ENCODE measurements around the gene GPR107. TPM values are rescaled to one million over a fixed set of nuclear protein-coding genes. Genes with fewer than 3 reads are reported as not detected.
A peak's percentile ranks its signal among the peaks of the same experiment; 100 is the strongest.

The GPR107 gene
- total RNA-seq, 3 donors from 2014 or later: 15.9 to 21.7 (median 17.9) TPM

DNA sequence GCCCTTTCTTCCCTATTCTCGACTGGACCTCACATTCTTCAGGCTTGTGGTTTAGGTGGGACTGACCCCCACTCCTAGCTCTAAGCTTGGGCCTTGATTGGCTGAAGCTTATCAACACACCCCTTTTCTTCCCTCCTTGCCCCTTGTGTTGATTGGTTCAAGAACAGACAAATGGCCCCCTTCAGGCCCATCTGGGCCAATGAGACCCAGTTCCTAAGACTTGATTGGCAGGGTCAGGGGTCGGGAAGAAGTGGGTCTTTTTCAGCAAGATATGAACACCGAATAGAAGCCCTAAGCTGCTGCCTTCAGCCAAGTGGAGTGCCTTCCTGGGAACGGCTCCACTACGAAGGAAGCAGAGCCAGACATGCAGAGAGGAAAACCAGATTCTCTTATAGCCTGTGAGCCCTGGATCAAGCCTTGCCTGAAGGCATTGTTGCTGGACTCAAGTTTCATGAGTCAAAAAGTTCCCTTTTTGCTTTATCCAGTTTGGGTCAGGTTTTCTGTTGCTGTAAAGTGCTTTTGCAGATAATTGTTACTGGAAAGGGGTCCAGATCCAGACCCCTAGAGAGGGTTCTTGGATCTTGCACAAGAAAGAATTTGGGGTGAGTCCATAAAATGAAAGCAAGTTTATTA is 96.1 kb downstream of the GPR107 start:
- H3K36me3 Mint-ChIP-seq (ENCODE audit: insufficient read depth): no peaks in the 10 kb centered on the region
- DNase-seq (no peak), ATAC-seq (no peak)
- peaks cover 18% of the 10 kb centered on the region for H3K27me3 Mint-ChIP-seq (ENCODE audit: low read depth)
- no peaks in the 10 kb centered on the region for H3K9me3 Mint-ChIP-seq
- H3K4me1 Mint-ChIP-seq (ENCODE audit: low read depth): no peaks in the 10 kb centered on the region
- H3K4me3 Mint-ChIP-seq: no peak overlapping the region

DNA sequence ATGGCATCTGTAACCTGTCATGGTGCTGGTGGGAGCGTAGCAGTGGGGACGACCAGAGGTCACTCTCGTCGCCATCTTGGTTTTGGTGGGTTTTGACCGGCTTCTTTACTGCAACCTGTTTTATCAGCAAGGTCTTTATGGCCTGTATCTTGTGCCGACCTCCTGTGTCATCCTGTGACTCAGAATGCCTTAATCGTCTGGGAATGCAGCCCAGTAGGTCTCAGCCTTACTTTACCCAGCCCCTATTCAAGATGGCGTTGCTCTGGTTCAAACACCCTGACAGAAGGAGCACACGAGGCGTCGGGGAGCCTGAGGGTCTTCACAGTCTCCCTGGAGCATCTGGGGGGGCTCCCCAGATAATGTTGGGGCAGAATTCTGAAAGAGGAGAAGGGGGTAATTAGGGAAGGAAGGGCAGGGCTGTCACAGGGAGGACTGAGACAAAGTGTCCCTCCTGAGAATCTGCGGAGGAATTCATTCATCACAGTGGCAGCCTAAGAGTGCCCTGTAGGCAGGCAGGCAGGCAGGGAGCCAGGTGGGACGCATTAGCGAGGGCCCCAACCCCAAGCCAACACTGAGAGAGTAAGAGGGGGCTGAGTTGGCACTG is 97.2 kb downstream of the GPR107 start:
- no peak for ATAC-seq
- Mint-ChIP-seq H3K4me1 (ENCODE audit: low read depth) (no peaks in the 10 kb centered on the region), H3K27me3 (ENCODE audit: low read depth) (peaks cover 10% of the 10 kb centered on the region), H3K9me3 (no peaks in the 10 kb centered on the region), H3K36me3 (ENCODE audit: insufficient read depth) (no peaks in the 10 kb centered on the region), H3K4me3 (no peak overlapping the region)
- DNase-seq: no peak

DNA sequence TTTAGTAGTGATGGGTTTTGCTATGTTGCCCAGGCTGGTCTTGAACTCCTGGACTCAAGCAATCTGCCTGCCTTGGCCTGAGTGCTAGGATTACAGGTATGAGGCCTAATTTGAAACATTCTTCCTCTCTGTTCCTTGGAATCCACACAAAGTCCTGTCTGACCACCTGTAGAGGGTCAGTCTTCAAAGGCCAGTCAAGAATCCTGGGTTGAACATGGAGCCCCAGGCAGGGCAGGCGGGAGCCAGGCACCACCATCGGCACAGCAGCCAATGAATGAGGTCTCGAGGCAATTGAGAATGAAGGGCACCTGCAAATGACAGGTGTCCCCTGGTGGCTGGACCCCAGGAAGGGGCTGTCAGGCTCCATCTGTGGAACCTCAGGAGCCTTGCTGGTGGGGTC is 101.1 kb downstream of the GPR107 start:
- Mint-ChIP-seq H3K36me3 (ENCODE audit: insufficient read depth) (no peaks in the 10 kb centered on the region), H3K27me3 (ENCODE audit: low read depth) (no peaks in the 10 kb centered on the region), H3K4me1 (ENCODE audit: low read depth) (no peaks in the 10 kb centered on the region), H3K4me3 (no peak overlapping the region), H3K9me3 (no peaks in the 10 kb centered on the region)
- ATAC-seq (no peak), DNase-seq (no peak)

DNA sequence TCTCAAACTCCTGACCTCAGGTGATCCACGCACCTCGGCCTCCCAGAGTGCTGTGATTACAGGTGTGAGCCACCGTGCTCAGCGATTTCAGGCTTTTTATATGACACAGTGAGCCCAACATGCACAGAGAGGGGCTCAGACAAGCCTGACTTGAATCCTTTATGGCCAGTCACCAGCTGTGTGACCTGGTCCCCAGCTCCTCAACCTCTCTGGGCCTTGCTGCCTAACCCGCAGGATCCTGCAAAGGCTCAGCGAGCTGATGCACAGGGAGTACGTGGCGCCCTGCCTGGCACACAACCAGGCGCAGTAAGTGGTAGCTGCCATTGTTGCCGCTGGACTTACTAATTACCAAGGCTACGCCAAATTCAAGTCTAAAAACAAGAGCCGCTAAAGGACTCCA is 101.9 kb downstream of the GPR107 start:
- DNase-seq (no peak), ATAC-seq (no peak)
- no peaks in the 10 kb centered on the region for H3K9me3 Mint-ChIP-seq
- H3K27me3 Mint-ChIP-seq (ENCODE audit: low read depth): no peaks in the 10 kb centered on the region
- no peaks in the 10 kb centered on the region for H3K36me3 Mint-ChIP-seq (ENCODE audit: insufficient read depth)
- H3K4me3 Mint-ChIP-seq: no peak overlapping the region
- H3K4me1 Mint-ChIP-seq (ENCODE audit: low read depth): no peaks in the 10 kb centered on the region

DNA sequence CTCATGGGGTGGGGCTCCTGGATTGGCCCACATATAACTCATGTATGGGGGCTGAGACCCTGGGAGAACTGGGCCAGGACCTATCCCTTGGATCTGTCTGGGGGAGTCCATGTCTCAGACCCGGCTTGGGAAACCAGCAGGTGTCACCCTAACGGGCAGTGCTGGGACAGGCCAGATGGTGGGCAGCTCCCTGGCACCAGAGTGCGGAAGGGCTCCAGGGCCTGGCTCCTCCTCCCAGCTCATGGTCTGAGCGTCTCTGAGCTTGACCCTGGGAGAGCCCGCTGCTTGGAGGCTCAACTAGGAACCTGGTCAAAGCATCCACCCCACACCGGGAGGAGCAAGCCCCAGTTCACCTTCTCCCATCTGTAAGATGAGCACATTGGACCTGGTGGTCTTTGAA is 103.0 kb downstream of the GPR107 start:
- DNase-seq (no peak), ATAC-seq (no peak)
- Mint-ChIP-seq H3K36me3 (ENCODE audit: insufficient read depth) (no peaks in the 10 kb centered on the region), H3K27me3 (ENCODE audit: low read depth) (no peaks in the 10 kb centered on the region), H3K4me3 (no peak overlapping the region), H3K9me3 (no peaks in the 10 kb centered on the region), H3K4me1 (ENCODE audit: low read depth) (no peaks in the 10 kb centered on the region)

DNA sequence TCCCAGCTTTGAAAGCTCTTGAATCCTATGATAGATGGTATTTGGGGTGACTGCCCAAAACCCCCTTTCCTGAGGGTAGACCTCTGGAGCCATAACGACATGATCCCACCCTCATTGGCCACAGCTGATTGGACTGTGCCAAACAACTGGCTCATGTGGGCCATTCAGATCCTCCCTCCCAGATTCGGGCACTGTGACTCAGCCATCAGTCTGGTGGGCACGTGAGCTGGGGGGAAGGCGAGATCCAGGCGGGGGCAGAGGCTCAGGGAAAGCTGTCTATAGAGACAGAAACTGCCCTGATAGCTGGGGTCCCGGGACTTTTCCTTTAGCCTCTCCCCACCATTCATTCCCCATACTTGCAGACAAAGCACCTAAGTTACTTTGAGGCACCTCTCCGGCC is 103.4 kb downstream of the GPR107 start:
- Mint-ChIP-seq H3K4me1 (ENCODE audit: low read depth) (no peaks in the 10 kb centered on the region), H3K27me3 (ENCODE audit: low read depth) (no peaks in the 10 kb centered on the region), H3K4me3 (no peak overlapping the region), H3K36me3 (ENCODE audit: insufficient read depth) (no peaks in the 10 kb centered on the region), H3K9me3 (no peaks in the 10 kb centered on the region)
- ATAC-seq (no peak), DNase-seq (no peak)

DNA sequence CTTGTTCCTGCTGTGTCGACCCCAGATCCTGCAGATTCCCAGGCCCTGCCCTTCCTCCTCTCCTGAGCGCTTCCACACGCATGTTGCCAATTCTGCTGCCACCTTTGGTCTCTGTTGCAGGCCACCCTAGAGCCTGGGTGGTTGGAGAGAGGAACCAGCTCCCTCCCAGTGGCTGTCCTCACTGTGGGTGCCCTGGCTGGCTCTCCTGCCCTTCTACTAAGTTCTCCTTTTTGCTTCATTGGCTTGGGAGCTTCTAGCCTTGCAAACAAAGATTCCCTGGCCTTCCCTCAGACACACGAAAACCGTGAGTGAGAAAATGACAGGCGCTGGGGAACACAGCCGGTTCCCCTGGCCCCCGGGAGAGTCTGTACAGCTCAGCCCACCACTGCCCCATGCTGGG is 104.3 kb downstream of the GPR107 start:
- DNase-seq (no peak), ATAC-seq (no peak)
- H3K4me1 Mint-ChIP-seq (ENCODE audit: low read depth): no peaks in the 10 kb centered on the region
- no peak overlapping the region for H3K4me3 Mint-ChIP-seq
- no peaks in the 10 kb centered on the region for H3K27me3 Mint-ChIP-seq (ENCODE audit: low read depth)
- H3K9me3 Mint-ChIP-seq: no peaks in the 10 kb centered on the region
- no peaks in the 10 kb centered on the region for H3K36me3 Mint-ChIP-seq (ENCODE audit: insufficient read depth)

DNA sequence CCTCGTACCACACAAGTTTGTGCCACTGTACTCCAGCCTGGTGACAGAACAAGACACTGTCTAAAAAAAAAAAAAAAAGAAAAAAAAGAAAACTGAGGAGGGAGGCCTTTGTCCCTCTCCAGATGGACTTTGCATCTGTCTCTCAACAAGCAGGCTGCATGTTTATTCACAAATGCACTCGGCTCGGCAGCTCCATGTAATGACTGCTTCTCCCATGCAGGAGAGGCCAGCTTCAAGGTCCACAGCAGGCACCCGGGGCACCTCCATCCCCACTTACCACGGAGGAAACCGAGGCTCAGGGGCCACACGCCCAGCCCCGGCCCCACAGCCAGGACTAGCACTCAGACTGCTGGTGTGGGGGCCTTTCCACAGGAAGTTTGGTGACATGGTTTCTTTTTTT is 105.4 kb downstream of the GPR107 start:
- no peaks in the 10 kb centered on the region for H3K9me3 Mint-ChIP-seq
- H3K4me3 Mint-ChIP-seq: no peak overlapping the region
- no peak for ATAC-seq
- H3K27me3 Mint-ChIP-seq (ENCODE audit: low read depth): no peaks in the 10 kb centered on the region
- no peak for DNase-seq
- no peaks in the 10 kb centered on the region for H3K36me3 Mint-ChIP-seq (ENCODE audit: insufficient read depth)
- no peaks in the 10 kb centered on the region for H3K4me1 Mint-ChIP-seq (ENCODE audit: low read depth)

DNA sequence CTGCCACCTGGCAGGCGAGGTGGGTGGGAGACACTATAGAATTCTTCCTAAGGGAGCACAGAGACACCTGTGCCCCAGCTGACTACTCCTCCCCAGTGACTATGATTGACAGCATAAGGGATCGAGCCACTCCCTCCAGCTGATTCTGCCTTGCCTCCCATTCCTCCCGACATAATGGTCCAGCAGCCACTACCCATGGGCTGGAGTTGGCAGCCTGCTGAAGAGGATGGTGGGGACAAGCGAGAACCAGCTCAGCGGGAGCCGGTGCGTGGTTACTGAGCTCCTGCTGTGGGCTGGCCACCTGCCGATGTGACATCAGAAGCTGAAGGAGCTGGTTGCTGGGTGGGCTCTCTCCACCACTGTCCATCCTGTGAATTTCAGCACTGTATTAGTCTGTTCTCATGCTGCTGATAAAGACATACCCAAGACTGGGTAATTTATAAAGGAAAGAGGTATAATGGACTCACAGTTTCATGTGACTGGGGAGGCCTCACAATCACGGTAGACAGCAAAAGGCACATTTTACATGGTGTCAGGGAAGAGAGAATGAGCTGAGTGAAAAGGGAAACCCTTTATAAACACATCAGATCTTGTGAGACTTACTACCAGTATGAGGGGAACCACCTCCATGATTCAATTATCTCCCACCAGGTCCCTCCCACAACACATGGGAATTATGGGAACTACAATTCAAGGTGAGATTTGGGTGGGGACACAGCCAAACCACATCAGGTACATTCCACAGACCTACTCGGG is 106.4 kb downstream of the GPR107 start:
- H3K27me3 Mint-ChIP-seq (ENCODE audit: low read depth): no peaks in the 10 kb centered on the region
- H3K4me3 Mint-ChIP-seq: no peak overlapping the region
- no peaks in the 10 kb centered on the region for H3K36me3 Mint-ChIP-seq (ENCODE audit: insufficient read depth)
- ATAC-seq (no peak), DNase-seq (no peak)
- H3K9me3 Mint-ChIP-seq: no peaks in the 10 kb centered on the region
- H3K4me1 Mint-ChIP-seq (ENCODE audit: low read depth): no peaks in the 10 kb centered on the region

DNA sequence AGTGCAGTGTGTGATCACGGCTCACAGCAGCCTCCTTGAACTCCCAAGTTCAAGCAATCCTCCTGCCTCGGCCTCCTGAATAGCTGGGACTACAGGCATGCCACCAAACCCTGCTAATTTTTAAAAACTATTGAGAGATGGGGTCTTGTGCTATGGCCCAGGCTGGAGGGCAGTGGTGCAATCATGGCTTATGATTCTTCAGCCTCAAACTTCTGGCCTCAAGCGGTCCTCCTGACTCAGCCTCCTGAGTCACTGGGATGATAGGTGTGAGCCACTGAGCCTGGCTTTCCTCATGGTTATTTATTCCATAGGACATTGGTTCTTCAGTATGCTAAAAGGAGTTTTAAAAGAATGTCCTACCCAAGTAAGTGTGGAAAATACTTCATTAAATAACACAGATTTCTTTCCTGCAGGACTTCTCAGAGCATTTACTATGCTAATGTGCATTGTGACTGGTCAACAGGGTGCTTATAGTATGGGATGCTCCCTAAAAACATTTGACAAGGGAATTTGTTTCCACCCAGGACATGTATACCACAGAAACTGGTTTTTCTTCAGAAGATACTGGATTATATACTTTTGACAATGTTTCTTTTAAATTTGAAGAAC is 107.3 kb downstream of the GPR107 start:
- no peaks in the 10 kb centered on the region for H3K9me3 Mint-ChIP-seq
- no peaks in the 10 kb centered on the region for H3K4me1 Mint-ChIP-seq (ENCODE audit: low read depth)
- no peak overlapping the region for H3K4me3 Mint-ChIP-seq
- ATAC-seq: no peak
- no peaks in the 10 kb centered on the region for H3K36me3 Mint-ChIP-seq (ENCODE audit: insufficient read depth)
- no peaks in the 10 kb centered on the region for H3K27me3 Mint-ChIP-seq (ENCODE audit: low read depth)
- no peak for DNase-seq

DNA sequence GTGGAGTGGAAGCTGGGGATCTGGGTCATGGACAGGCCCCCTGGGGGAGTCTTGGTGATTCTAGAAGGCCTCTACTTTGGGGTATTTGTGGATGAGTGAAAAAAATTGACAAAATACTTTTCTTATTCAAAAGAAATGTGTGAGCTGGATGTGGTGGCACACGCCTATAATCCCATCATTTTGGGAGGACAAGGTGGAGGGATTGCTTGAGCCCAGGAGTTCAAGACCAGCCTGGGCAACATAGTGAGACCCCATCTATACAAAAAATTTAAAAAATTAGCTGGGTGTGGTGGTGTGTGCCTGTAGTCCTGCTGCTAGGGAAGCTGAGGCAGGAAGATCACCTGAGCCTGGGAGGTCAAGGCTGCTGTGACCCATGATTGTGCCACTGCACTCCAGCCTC is 111.9 kb downstream of the GPR107 start:
- peaks cover 3% of the 10 kb centered on the region for H3K4me1 Mint-ChIP-seq (ENCODE audit: low read depth)
- ATAC-seq (no peak), DNase-seq (no peak)
- no peaks in the 10 kb centered on the region for H3K36me3 Mint-ChIP-seq (ENCODE audit: insufficient read depth)
- H3K4me3 Mint-ChIP-seq: no peak overlapping the region
- H3K9me3 Mint-ChIP-seq: no peaks in the 10 kb centered on the region
- H3K27me3 Mint-ChIP-seq (ENCODE audit: low read depth): no peaks in the 10 kb centered on the region

DNA sequence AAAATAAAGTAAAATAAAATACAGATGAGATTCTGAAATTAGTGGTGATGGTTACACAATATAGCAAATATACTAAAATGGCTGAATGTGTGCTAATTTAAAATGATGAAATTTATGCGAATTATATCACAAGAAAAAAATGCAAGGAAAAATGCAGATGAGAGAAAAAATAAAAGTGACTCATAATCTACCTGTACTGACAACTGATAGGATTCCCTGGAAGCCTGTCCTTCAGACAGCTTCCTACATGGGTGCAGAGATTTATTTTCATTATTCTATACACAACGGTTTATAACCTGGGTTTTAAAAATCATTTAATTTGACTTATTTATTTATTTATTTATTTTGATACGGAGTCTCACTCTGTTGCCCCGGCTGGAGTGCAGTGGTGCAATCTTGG is 112.7 kb downstream of the GPR107 start:
- ATAC-seq (no peak), DNase-seq (no peak)
- Mint-ChIP-seq H3K27me3 (ENCODE audit: low read depth) (peaks cover 2% of the 10 kb centered on the region), H3K4me1 (ENCODE audit: low read depth) (peaks cover 3% of the 10 kb centered on the region), H3K9me3 (no peaks in the 10 kb centered on the region), H3K4me3 (no peak overlapping the region), H3K36me3 (ENCODE audit: insufficient read depth) (no peaks in the 10 kb centered on the region)

DNA sequence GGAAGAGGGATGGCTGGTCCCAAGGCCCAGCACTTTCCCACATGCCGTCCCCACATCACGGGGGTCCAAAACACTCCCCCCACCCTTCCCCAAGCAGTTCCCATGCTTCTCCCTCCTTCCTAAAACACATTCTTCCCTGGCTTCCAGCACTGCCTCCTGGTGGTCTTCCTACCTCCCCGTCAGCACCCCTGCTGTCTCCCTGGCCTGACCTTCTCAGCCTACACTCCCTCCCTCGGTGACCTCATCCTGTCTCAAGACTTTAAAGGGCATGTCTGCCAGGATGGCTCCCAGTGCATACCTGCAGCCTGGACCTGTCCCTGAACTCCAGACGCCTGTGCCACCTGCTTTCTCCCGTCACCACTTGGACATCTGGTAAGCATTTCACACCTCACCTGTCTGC is 114.2 kb downstream of the GPR107 start:
- DNase-seq: no peak
- H3K9me3 Mint-ChIP-seq: no peaks in the 10 kb centered on the region
- no peak for ATAC-seq
- H3K4me1 Mint-ChIP-seq (ENCODE audit: low read depth): peaks cover 3% of the 10 kb centered on the region
- H3K27me3 Mint-ChIP-seq (ENCODE audit: low read depth): peaks cover 2% of the 10 kb centered on the region
- H3K36me3 Mint-ChIP-seq (ENCODE audit: insufficient read depth): no peaks in the 10 kb centered on the region
- H3K4me3 Mint-ChIP-seq: no peak overlapping the region

DNA sequence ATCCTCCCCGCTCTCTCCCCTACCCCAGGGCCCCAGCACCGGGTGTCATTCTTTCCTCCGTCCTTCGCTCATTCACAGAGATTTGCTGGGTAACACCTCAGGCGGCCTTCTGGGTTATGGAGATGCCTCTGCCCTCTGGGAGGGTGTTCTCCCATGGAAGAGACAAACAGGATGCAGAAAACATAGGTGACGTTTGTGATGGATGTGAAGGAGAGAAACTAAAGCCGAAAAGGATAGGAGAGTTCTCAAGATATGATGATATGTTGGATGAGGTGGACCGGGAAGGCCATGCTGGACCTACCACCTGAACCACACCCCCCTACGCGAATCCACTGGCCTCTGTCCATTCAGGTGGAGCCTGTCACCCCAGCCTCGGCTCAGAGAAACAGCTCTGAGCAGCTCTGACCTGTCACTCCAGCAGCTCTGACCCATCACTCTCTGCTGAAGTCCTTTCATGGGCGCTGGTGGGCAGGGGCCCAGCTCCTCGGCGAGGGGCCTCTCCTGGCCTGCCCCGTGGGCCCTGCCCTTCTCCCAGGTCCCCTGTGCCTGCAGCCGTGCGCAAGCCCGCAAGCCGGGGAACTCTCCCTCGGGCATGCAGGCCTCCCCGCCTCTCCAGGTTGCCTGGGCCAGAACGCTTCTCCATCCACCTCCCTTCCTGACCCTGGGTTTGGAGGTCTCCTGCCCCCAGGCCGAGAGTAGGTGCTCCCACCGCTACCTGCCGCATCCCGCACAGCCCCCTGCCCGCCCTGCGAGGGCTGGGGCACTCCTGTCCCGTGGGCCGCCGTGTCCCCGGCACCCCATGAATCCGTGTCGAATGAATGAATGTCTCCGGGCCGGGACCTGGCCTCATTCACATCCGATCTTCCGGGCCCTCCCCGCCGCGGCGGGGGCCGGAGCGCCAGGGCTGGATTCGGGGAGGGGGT is 117.8 kb downstream of the GPR107 start:
- Mint-ChIP-seq H3K27me3 (ENCODE audit: low read depth) (peaks cover 18% of the 10 kb centered on the region), H3K36me3 (ENCODE audit: insufficient read depth) (no peaks in the 10 kb centered on the region), H3K4me1 (ENCODE audit: low read depth) (peaks cover 6% of the 10 kb centered on the region), H3K4me3 (peak overlapping the region; percentile 33), H3K9me3 (no peaks in the 10 kb centered on the region)
- DNase-seq: no peak
- peak; percentile 8 to 10 for ATAC-seq
